Activated CD8-positive, alpha-beta memory T cell treated with anti-CD3 and anti-CD28 coated beads, Interleukin-2, amount 50 U/mL, for 4 hours (primary cell): Measurements from ENCODE around the gene GLIS1.

Experiments used
- DNase-seq: peaks from one replicate; pipeline ENCODE4 v3.0.0-alpha.2; 2020

GLIS1 gene

DNA sequence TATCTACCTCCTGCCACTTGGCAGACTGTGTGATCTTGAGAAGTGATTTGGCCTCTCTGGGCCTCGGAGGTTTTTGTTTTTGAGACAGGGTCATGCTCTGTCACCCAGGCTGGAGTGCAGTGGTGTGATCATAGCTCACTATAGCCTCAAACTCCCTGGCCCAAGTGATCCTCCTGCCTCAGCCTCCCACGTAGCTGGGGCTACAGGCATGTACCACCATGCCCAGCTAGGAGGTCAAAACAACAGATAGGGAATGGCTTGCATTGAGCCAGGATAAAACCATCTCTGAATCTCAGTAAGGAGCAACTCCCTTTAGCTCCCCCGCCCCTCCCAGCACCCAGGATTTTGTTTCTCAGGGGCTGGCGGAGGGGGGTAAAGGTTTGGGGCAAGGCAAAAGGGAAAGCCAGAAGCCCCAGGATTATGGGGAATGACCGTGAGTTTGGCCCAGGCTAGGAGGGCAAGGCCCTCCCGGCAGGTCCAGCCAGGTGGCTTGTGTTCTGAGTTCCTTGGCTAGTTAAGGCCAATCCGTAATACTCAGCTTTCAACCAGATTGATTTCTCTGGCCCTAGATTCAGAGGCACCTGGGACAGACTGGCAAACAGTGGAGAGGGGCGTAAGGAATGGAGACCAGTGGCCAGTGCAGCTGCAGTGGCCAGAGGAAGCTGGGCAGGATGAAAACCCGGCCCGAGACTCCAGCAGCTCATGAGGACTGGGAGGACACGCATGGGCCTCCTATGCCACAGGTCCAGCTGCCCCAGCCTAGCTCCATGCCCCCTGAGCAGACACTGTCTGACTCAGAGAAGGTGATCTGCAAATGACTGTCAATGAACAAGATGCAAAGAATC is 149.7 kb downstream of the GLIS1 start:
- peak; percentile 9 for DNase-seq

DNA sequence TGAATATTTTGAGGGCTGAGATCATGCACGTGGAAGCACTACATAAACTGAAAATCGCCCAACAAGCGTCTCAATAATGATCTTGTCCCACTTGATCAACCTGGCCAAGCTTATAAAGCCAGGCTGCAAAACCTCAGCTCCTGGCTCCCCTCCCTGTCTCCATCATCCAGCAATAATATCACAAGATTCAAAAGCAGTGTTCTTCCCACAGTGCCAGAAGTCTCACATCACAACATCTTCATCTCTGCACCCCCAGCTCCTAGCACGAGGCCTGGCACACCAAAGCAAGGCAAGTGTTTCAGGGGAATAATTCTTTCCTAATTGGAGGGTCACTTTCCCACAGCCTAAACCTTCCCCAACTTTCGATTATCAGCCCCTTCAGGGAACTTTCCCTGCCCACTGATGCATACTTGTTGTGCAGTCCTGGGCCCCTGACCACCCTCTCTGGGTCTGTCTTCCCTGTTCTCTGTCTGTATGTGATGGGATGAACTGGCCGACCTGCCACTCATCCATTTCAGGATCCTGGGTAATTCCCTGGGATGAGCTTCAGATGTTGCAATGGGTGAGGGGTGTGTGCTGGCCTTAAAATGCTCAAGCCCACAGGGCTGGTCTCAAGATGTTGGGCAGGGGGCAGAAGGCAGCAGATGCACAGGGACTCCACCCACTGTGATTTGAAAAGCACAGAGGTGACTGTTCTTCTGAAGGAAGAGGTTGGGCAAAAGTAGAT is 150.7 kb downstream of the GLIS1 start:
- DNase-seq: peak; percentile 4

DNA sequence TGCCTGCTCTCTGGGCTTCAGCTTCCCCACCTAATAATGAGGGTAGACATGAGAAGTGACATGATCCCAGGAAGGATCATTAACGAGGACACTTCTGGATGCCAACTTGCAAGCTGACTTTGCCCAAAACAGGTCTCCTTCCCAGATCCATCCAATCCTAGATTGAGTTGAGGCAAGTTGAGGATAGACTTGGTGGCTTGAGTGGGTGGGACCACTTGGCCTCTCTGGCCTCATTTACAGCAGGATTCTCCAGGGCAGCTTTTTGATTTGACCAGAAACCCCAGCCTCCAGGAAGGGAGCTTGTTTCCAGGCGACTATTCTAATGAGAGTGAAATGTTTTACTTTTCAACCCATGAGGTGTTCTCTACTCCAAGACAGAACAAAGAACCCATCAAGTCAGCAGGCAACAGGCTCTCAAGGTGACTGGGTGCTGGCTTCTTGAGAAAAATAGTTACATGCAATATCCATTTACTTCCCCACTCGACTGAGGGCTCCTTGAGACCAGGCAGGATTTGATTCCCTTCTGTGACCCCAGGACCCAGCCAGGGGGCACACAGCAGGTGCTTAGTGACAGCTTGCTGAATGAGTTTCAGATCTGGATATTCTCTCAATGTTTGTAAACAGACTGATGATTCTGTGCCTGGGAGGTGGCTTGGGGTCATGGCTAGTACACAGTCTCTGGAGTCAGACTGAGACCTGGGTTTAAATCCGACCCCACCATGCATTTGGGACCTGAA is 151.5 kb downstream of the GLIS1 start:
- DNase-seq: peak; percentile 1

DNA sequence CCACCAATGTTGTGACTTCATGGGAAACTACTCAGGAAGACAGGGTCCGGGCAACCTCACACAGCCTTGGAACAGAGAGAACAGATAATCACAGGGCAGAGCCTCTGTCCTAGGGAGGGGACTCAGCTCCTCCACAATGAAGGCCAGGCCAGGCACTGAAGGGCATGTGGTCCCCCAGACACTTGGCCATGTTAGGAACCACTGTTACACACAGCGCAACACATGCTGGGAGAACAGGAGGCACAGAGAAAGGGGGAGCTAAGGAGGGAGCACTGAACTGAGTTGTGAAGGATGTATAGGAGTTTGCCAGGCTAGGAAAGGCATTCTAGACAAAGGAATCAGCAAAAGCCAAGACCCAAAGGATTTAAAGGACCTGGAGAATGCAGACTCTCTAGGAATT is 152.2 kb downstream of the GLIS1 start:
- peak; percentile 2 for DNase-seq

DNA sequence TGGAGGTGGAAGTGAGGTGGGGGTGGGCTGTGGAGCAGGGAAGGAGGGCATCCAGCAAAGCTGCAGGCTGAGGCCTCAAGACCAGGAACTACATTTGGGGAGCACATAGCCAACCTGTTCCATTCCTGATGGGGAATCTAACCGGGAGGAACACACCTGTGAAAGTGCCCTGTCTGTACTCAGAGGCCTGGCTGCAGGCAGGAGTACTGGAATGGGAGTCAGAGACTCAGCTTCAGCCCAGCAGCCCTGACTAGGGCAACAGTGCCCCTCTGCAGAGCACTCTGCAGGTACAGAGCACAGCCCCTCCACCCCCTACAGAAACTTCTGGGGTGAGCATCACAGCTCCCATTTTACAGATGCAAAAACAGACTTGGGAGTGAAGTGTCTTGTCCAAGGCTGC is 153.4 kb downstream of the GLIS1 start:
- peak; percentile 3 for DNase-seq

DNA sequence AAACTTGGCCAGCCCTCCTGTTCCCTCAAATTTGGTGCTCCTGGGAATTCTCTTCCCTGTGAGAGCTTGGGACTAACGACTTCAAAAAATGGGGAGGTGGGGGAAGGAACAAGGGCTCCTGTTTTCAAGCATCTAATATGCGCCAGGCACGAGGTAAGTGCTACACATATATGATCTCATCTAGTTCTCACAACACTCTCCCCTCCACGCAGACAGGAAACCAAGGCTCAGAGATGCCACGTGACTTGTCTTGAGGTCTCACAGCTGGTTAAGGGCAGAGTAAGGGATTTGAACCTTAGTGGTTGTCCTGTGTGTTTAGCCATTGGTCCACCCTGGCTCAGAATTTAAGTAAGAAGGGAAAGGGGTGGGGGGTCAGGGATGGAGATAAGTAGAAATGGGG is 153.8 kb downstream of the GLIS1 start:
- peak; percentile 38 for DNase-seq

DNA sequence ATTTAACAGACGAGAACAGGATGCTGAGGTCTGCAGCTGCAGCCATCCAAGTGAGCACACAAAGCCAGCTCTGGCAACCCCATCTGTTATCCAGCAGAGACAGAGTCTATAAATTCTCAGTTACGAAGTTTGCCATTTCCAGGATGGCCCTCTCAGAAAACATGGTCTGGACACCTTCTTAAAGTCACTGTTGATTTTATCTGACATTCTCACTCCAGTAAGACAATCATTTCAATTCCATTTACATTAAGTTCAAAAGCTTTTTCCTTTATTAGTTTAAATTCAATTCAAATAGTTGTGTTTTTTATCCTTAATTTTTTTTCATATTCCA is 154.2 kb downstream of the GLIS1 start:
- DNase-seq: no peak

DNA sequence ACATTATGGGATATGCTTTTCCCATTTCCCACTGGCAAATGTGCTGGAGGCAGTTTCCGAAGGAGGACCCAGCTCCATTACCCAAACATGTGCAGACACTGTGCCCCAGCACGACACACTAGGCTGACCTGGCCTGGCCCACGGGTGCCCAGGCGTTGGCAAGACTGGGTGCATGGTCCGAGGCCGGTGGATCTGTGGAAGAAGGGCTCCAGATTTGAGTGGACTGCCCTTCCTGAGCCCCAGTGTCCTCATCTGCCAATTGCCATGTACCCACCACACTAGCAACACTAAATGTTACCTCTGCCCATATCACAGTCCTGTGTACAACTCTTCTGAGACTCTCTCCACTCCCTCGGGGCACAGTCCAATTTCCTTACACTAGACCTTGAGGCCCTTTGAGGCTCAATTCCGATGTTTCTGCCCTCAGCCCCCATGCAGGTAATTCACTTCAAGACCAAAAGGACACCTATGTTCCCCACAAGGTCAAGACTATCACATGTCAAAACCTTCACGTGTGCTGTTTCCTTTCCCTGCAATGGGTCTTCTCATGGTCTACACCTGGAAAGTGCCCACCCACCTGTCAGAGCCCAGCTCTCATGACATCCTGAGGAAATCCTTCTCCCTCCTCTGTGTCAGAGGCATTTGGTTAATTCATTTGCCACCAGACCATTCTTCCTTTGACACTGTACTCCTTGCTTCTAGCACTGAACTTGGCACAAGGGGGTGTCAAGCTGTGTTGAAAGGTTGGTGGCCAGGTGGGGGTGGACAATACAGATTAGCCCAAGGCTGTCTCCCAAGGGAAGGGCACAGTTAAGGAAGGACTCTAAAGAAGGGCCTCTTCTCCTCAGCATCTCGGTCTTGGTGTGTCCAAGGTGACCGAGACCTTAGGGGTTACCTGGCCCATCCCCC is 154.8 kb downstream of the GLIS1 start:
- peak; percentile 11 for DNase-seq

DNA sequence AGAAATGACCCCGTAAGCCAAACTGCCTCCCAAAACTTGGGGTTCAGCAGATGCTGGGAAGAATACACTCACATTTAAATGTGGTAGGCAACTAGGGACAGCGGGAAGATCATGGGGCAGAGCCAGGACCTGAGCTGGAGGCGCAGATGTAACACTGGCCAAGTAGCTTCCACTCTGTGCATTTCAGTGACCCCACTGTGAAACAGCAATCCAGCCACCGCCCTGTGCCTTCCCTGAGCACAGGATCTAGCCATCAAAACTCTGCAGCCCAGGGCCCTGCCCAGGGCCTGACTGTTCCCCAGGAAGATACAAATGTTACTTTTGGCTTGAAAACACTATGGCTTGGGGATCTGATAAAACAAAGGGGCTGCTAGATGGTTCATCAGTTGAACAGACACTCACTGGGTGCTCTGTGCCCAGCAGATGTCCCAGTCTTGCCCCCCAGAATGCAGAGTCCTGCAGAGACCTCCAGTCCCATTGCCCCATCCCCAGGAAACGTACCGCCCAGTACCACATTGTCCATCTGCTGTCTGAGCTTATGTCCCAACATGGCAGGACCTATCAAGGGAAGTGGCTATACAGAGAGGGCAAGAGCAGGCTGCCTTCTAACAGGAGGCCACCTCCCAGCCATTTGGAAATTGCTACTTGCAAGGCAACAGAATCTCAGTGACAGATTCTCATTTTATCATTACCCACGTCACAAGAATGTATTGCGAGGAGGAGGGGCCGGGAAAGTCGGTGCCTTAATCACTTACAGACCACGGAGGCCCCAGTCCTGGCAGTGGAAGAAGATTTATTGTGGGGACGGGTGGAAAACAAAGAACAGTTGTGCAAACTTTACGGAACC is 155.7 kb downstream of the GLIS1 start:
- peak; percentile 2 for DNase-seq

DNA sequence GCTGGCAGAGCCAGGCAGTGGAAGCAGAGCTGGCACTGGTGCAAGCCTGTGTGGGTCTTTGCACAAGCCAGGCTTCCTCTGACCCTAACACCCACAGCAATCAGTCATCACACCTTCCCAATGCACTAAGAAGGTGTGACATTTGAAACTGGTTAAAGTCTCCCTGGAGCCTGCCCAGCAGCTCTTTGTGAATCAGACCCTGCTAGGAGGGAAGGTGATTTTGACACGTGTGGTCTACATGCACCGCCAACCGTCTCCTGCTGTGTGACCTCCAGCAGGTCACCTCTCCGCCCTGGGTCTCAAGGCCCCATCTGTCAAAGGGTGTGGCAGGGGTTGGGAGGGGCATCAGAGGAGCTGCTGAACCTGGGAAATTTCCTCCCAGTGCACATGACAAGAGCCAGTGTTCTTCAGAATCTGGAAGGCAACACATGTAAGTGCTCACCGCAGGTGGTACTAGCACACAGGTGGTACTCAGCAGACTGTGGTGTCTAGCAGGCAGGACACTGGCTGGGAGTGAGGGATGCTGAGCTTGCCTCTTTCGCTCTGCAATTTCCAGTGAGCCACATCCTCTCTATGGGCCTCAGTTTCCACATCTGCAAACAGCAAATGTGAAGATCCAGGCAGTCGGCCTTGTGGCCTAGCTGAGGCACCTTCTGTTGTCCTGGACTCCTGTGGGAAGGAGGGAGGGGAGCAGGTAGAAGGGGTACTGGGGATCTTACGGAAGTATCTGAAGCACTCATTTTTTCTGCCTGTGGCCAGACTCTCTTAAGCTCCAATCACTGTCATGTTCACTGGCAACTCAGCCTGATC is 156.5 kb downstream of the GLIS1 start:
- DNase-seq: peak; percentile 25

DNA sequence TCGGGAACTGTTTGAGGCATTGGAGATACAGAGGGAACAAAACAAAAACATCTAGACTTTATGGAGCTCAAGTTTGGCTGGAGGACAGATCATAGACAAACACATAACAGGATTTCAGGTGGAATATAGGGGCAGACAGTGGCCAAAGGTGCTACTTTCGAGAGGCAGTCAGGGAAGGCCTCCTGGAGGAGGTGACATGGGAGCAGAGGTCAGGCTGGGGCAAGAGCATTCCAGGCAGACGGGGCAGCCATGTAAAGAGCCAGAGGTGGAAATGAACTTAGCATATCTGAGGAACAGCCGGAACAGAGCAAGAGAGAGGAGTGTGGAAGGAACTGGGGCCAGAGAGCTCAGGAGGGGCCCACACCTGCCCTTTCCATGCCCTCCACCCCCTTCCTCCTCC is 157.5 kb downstream of the GLIS1 start:
- DNase-seq: peak; percentile 5

DNA sequence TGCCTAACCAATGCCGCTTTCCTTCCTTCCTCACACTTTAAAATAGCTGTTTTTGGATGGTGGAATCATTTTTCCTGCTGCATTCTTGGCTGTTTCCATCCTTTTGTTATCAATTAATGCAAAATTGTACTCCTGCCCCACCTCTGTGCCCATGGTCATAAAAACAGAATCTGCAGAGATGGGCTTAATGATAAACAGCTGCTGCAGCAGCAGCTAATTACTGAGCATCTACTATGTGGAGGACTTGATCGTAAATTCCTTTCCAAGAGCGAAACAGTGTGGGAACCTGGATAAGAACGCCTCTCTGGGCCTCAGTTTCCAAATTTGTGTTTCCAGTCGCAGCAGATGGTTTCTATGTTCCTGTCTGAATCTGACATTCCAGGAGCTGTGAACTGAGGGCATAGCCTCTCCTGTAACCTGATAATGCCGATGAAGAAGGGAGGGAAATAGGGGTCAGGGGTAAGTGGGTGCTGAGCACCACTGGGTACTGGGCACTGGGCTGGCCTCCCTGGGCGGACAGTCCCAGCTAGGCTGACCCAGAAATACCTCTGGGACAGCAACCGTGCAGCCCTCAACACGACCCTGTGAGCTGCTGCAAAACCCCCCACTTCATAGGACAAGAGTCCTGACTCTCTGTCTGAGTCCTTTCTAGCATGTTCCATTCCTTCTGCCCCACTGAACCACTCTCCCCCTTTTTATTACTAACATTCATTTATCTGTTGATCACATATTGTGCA is 158.1 kb downstream of the GLIS1 start:
- peak; percentile 1 for DNase-seq

DNA sequence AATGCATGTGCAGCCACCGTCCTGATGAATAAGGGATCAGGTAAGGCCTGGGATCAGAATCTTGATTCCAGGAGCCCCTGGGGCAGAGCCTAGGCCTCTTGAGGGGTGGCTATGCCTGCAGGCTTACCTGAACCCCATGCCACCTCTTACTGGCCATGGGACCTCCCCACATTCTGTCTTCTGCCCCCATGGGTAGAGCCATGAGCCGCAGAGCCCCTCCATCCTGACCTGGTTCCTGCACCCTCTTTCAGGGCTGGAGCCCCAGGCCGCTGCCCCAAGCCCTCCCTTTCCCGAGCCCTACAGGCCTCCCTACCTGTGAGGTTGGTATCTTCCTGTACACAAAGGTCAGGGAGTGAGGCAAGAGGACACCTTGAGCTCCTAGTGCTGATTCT is 159.0 kb downstream of the GLIS1 start:
- DNase-seq: peak; percentile 6

DNA sequence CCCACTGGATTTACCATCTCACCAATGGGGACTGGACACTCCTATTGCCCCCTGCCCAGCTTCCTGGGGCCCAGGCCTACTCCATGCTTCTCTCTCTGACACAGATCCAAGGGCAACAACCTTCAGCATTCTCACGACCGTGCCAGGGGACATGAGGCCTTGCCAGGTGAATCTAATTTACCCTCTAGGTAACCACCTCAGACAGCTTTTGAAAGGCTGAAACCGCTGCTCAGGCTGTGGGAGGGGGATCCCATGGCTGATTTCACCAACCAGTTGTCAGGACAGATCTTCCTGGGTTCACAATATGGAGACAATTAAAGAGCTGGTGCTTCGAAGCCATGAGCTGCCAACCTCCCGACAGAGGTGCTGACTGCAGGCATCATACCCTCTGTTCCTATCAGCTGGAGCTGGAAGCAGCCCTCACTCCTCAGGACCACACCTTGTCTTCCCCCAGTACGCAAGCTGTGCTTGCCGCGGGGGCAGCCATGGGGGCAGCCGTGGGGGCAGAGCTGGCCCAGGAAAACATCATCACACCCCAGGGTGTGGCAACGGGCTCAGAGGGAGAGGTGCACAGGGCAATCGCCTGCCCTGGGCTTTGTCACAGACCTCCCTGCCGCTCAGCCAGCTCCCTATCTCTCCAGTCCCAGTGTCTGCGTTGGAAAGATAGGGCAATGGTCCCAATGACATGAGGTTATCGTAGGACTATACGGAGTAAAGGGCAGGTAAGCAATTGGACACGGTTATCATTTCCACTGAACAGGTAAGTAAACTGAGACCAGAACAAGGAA is 159.5 kb downstream of the GLIS1 start:
- DNase-seq: peak; percentile 1

DNA sequence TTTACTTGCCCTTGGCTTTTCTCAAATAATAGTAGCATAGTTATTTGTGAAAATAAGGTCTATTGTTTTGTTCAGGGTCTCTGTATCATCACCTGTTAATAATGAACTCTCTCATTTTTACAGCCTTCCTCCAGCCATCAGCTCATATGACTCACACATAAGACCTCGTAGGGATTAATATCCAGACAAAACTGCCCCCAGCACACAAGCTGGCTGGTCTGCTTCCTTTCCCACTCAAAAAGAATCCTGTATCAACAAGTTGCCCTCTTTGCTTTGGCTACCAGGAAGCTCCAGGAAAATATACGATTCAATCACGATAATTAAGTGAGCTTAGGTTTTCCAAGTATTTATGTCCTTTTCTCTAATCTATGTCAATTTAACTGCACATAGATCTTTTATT is 160.6 kb downstream of the GLIS1 start:
- DNase-seq: no peak

DNA sequence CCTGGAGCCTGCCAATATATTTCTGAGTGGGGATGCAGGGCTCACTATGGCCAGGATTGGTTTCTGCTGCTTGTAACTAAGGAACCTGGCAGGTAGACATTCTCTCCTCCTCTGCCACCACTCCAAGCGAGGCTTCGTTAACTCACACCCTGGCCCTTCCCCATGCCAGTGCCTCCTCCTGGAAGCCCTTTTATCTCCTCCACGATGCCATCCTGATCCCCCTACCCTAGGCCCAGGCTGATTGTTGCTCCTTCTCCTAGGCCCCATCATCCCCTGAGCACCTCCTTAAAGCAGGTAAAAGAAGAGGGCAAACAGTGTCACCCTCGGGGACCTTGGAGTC is 161.2 kb downstream of the GLIS1 start:
- DNase-seq: peak; percentile 5

DNA sequence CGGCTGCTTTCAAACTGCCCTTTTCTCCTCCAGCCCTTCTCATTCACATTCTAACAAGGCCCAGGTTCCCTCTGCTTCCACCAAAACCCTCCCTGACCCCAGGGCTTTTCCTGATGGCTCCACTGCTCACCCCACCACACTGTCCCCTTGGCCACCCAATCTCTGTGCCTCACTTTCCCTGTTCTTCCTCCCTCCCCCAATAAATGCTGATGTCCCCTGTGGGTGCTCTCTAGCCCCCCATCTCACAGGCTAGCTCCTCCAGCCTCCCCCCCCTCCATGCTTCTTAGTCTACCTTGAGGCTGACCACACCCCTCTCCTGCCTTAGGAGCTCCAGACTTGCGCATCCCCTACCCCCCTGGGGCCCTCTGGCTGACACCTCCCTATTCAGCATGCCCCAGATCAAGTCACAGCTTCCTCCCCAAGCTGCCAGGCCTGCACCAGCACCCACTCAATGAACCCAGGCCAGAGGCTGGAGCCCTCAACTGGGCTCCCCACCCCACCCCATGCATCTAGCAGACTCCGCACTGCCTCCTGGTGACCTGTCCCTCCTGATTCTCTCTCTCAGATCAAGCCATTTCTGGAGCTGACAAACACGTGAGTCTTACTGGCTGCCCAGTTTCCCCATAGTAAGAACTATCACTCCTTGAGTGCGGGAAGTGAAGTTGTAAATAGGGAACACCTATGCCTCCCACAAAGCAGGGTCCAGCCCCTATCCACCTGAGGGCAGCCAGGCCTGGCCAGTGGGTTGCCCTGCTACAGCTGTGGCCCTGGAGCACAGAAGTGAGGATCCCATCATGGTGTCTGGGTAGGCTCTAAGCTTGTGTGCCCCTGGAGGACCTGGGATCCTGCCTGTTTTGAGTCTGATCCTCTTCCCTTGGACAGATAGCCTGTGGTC is 161.9 kb downstream of the GLIS1 start:
- DNase-seq: peak; percentile 6

DNA sequence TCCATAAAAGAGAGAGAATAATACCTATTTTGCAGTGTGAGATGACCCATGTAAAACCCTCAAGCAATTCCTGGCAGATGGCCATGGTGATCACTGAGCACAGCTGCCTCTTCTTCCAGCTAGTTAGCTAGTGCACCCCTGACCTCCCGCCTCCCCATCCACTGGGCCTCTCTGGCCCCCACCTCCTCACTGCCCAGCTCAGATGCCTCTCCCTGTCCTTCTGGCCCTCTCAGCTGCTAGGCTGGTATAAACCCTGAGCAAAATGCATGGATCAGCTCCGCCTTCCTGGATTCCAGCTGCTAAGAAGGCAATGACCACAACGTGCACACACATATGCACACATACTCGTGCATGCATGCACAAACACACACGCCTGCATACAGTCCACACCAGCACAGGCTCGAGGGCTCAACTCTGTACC is 162.6 kb downstream of the GLIS1 start:
- DNase-seq: peak; percentile 6
